22Rv1 (cell line): Measurements from ENCODE around the gene AACS.

Source experiments
- CTCF ChIP-seq: fragments of 450-650 bp; IDR thresholded peaks from 2 replicates; pipeline ENCODE4 v1.5.1; 2017; ENCODE audit warnings: mild to moderate bottlenecking
- ZFX ChIP-seq: fragments of 450-650 bp; IDR thresholded peaks from 2 replicates; pipeline ENCODE4 v1.6.1; 2017; ENCODE audit warnings: antibody characterized with exemption, borderline replicate concordance

GRCh38 chr12:125161712-125162022, 96.4 kb downstream of the AACS start:
- TF ChIP-seq CTCF, result no peak
- TF ChIP-seq ZFX, result no peak
